Esophagus squamous epithelium (tissue), 5 donors: Measurements from ENCODE around the gene RASGEF1C. TPM values are rescaled to one million over a fixed set of nuclear protein-coding genes. Genes with fewer than 3 reads are reported as not detected.
"Not testable (repeated sequence)": the region's sequence is repeated elsewhere in the genome, so short reads cannot be mapped to it uniquely, and the experiment has no call there.

Experiments used
- DNase-seq: peaks from one replicate; lab custom pipeline; 2025; lab: John Stamatoyannopoulos, UW
- H3K27ac ChIP-seq, 4 donors: fragments of 200-600 bp; sonication (generic); one replicate each; pipeline ENCODE4 v1.5.1; 2016 to 2019; ENCODE audit warnings: mild to moderate bottlenecking in 1 of 4
- H3K27me3 ChIP-seq, 4 donors: fragments of 200-600 bp; sonication (generic); 1 replicate in 3 of 4; 2 replicates in 1 of 4; pipeline versions ENCODE4 v1.5.1 to v1.6.0; 2017 to 2021; ENCODE audit warnings: antibody characterized with exemption in 1 of 4
- H3K36me3 ChIP-seq, 3 donors: fragments of 200-600 bp; sonication (generic); one replicate each; pipeline ENCODE4 v1.5.1; 2016 to 2019
- H3K4me1 ChIP-seq, 3 donors: fragments of 200-600 bp; sonication (generic); one replicate each; pipeline ENCODE4 v1.5.1; 2017 to 2019
- H3K4me3 ChIP-seq, 4 donors: fragments of 200-600 bp; sonication (generic); 1 replicate in 3 of 4; 2 replicates in 1 of 4; pipeline ENCODE4 v1.5.1; 2016 to 2019; ENCODE audit warnings: mild to moderate bottlenecking in 2 of 4, moderate library complexity in 1 of 4
- H3K9me3 ChIP-seq, 3 donors: fragments of 200-600 bp; sonication (generic); one replicate each; pipeline ENCODE4 v1.5.1; 2016 to 2019
- CTCF ChIP-seq, 6 experiments: fragments of 450-650 bp in 4 of 6; fragments of 200-600 bp in 2 of 6; sonication (generic) in 2 of 6; IDR thresholded peaks; one replicate each; pipeline ENCODE4 v1.5.1; 2016 to 2019; ENCODE audit warnings: antibody characterized with exemption in 6 of 6, mild to moderate bottlenecking in 4 of 6, moderate library complexity in 4 of 6
- POLR2A ChIP-seq, 4 donors: fragments of 450-650 bp; IDR thresholded peaks; one replicate each; pipeline ENCODE4 v1.6.1; 2017; ENCODE audit warnings: antibody characterized with exemption in 4 of 4, mild to moderate bottlenecking in 4 of 4, moderate library complexity in 3 of 4
- WGBS, 2 donors: methylation state at CpG; one replicate each; pipeline ENCODE4 v1.1.5; 2018; 5-methylcytosine and 5-hydroxymethylcytosine counted together
- intact Hi-C: fragments of 100-400 bp; cut with DNase I; formaldehyde crosslinking; loops from one replicate; pipeline ENCODE4 v1.15.0; 2022
- total RNA-seq, 4 donors: library from RNA; depleted of rRNA; stranded (reverse); fragments of >200 nt; gene quantifications; one replicate each; pipeline ENCODE4 v1.1.0, GENCODE V29; 2016
- donor health status: DM: yes; HTN: yes; CAD: no.

The RASGEF1C gene
- total RNA-seq, 4 donors from 2014 or later = 0.19 to 0.26 TPM; not detected in 2

DNA sequence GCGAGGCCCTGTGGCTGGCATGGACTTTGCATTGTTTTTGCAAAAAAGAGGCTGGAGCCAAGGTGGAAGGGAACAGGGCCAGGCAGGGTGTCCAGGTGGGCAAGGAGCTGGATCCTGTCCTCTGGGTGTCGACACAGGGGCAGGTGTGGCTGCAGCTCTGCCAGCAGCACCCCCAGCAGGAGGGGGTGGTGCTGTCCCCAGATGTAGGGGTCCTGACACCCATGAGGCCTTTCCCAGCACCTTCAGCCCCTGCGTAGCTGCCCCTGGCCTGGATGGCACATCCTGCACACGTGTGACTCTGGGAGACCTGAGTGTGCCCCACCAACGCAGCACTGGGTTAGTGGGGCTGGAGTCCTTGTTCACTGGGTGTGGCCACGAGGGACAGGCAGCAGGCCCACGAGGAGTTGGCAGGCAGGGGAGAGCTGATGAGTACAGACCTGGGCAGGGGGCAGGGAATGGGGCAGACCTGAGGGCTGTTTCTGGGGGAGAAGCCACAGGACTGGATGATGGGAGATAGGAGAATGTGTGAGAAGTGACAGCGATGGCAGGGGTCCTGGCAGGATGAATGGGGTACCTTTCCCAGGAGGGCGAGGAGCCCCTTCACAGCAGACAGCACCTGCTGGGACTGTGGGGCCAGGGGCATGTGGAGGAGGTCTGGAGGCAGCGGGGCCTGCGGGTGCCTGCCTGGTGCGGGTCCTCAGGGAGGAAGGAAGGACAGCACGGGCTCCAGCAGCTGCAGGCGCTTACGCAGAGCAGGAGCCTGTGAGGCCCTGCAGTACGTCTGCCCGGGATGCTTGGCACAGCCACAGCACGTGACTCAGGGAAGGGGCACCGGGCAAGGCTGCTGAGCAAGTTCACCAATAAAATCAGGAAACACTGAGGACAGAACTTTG, 3.6 kb upstream of the RASGEF1C start:
- TF ChIP-seq POLR2A (IDR thresholded peaks at IDR 0.05) (no peak), CTCF (IDR thresholded peaks at IDR 0.05) (no peak)
- Histone ChIP-seq H3K4me1 (peaks cover 5 to 22% (median 11%) of the 10 kb centered on the region in 3 donors), H3K27me3 (peaks cover 0 to 53% (median 3%) of the 10 kb centered on the region in 4 donors), H3K36me3 (no peaks in the 10 kb centered on the region), H3K4me3 (no peak overlapping the region), H3K27ac (no peak overlapping the region), H3K9me3 (peaks cover 0 to 20% (median 10%) of the 10 kb centered on the region in 3 donors)
- WGBS, 2 donors = 33 to 65% methylated on average over 4 to 15 of the region's 19 CpGs
- intact Hi-C loops = no loop called here
- DNase-seq = no peak

DNA sequence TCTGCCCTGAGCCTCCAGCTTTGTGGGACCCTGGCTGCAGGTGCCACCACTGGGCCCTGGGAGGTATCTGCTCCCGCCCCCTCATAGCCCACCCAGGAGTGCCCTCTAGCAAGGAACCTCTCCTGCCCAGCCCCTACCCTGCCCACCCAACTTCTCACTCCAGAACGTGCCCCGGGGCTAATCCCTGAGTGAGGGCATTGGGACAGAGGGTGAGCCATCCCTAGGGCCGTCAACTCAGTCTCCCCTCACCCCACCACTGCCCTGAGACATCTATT, 2.7 kb upstream of the RASGEF1C start:
- Histone ChIP-seq H3K4me1 (peaks cover 5 to 22% (median 11%) of the 10 kb centered on the region in 3 donors), H3K27ac (no peak overlapping the region), H3K36me3 (no peaks in the 10 kb centered on the region), H3K4me3 (no peak overlapping the region), H3K9me3 (peaks cover 0 to 10% (median under 1%) of the 10 kb centered on the region in 3 donors), H3K27me3 (peaks cover 0 to 59% (median 3%) of the 10 kb centered on the region in 4 donors)
- WGBS, 2 donors = no CpG with 5 or more reads among the region's 4 CpGs
- DNase-seq = no peak
- no peak for TF ChIP-seq POLR2A (IDR thresholded peaks at IDR 0.05)
- no peak for TF ChIP-seq CTCF (IDR thresholded peaks at IDR 0.05)
- intact Hi-C loops = no loop called here

- WGBS, 2 donors = 89 to 100% methylated on average over 1 to 8 of the region's 16 CpGs
- H3K27ac ChIP-seq = no peak overlapping the region
- no peaks in the 10 kb centered on the region for H3K36me3 ChIP-seq
- intact Hi-C loops = no loop called here
- TF ChIP-seq CTCF (IDR thresholded peaks at IDR 0.05) (no peak), POLR2A (IDR thresholded peaks at IDR 0.05) (no peak)
- H3K27me3 ChIP-seq = peaks cover 0 to 59% (median 3%) of the 10 kb centered on the region in 4 donors
- peaks cover 0 to 5% (median 0%) of the 10 kb centered on the region in 3 donors for H3K9me3 ChIP-seq
- no peak for DNase-seq
- H3K4me1 ChIP-seq = peaks cover 5 to 22% (median 11%) of the 10 kb centered on the region in 3 donors
- H3K4me3 ChIP-seq = no peak overlapping the region
Observed at GRCh38 chr5:180210961-180211760, 2.1 kb upstream of the RASGEF1C start.

DNA sequence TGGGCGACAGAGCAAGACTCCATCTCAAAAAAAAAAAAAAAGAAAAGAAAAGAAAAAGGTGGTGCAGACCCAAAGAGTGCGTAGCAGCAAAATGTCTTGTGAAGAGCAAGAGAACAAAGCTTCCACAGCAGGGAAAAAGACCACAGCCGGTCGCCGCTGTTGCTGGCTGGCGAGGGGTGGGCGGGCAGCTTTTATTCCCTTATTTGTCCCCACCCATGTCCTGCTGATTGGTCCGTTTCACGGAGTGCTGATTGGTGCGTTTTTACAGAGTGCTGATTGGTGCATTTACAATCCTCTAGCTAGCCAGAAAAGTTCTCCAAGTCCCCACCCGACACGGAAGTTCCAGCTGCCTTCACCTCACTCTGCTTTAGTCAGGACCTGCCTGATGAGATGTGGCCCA, 1.1 kb upstream of the RASGEF1C start:
- H3K4me3 ChIP-seq, intact Hi-C loops, H3K9me3 ChIP-seq, H3K36me3 ChIP-seq, H3K27ac ChIP-seq, DNase-seq: not testable (repeated sequence)
- H3K27me3 ChIP-seq = peaks cover 0 to 59% (median 3%) of the 10 kb centered on the region in 4 donors
- WGBS, 2 donors = 87 to 88% methylated on average over 12 of the region's 12 CpGs
- peaks cover 5 to 22% (median 11%) of the 10 kb centered on the region in 3 donors for H3K4me1 ChIP-seq

DNA sequence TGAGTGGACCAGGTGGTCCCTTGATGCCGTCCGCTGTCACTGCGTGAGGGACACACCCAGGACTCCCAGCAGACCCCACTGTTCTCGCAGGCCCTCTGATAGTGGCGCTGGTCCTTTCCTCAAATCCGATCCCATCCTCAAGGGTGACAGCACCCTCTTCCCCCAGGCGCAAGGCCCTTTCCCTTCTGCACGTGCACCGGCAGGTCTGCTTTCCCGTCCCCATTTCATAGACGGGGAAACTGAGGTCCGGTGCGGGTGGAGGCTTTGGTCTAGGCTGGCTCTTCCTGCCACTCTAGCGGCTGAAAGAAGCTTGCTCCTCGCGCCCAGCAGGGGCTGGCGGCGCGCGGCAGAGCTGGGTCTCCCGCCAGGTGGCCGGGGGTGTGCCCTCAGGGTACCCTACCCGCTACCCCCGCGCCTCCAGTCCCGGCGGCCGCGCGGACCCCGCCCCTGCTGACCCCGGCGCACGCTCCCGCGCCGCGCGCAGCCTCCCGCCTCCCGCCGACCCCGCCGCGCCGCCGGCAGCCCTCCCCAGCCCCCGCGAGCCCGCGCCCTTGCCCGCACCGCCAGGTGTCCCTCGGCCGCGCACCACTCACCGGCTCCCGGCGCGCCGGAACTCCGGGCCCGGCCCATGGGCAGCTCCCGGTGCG, 453 bp downstream of the RASGEF1C start:
- TF ChIP-seq CTCF (IDR thresholded peaks at IDR 0.05) (peak in 1 of 6 experiments; percentile 25), POLR2A (IDR thresholded peaks at IDR 0.05) (no peak)
- 19% methylated on average over 7 of the region's 65 CpGs; no CpG with 5 or more reads in 1 of the 2 donors for WGBS, 2 donors
- H3K4me1 ChIP-seq = peaks cover 5 to 22% (median 11%) of the 10 kb centered on the region in 3 donors
- no peaks in the 10 kb centered on the region for H3K9me3 ChIP-seq
- peaks cover 0 to 65% (median 3%) of the 10 kb centered on the region in 4 donors for H3K27me3 ChIP-seq
- DNase-seq = no peak
- intact Hi-C loops = no loop called here
- H3K36me3 ChIP-seq = no peaks in the 10 kb centered on the region
- H3K27ac ChIP-seq = no peak overlapping the region
- H3K4me3 ChIP-seq = peak overlapping the region in 3 of 4 donors; percentile 28 to 61 (median 45)
